CD4-positive, alpha-beta T cell (primary cell): ENCODE data around the gene NDUFS7. TPM values are rescaled to one million over a fixed set of nuclear protein-coding genes. Genes with fewer than 3 reads are reported as not detected.

Experiments used
- ATAC-seq: fragments of 200-7000 bp; cut with Tn5 transposase; one replicate; pipeline ENCODE4 v1.10.0; 2022; ENCODE audit warnings: mild to moderate bottlenecking; ENCODE audit not compliant: poor library complexity
- CTCF ChIA-PET: fragments of 350-600 bp; sonication (Branson Sonifier 250); formaldehyde crosslinking; loops from one replicate; lab custom pipeline; 2021; ENCODE audit warnings: antibody characterized with exemption, inconsistent platforms; lab: Charles Lee
- POLR2A ChIA-PET: fragments of 350-600 bp; sonication (Branson Sonifier 250); formaldehyde crosslinking; loops from one replicate; lab custom pipeline; 2021; ENCODE audit warnings: antibody characterized with exemption, inconsistent platforms; lab: Charles Lee
- DNase-seq, 14 experiments: peaks; one replicate each; pipeline ENCODE4 v3.0.0-alpha.2; 2013 to 2020; ENCODE audit warnings: mixed read lengths in 2 of 14
- H3K27ac ChIP-seq, 2 donors: one replicate each; pipeline versions ENCODE4 v1.5.1 to v1.7.0; 2013; ENCODE audit warnings: low read length in 2 of 2, low read depth in 1 of 2, mild to moderate bottlenecking in 1 of 2
- H3K27me3 ChIP-seq, 2 experiments: 1 replicate in 1 of 2; 2 replicates in 1 of 2; pipeline versions ENCODE4 v1.6.1 to v1.7.0; 2013; ENCODE audit warnings: low read length in 2 of 2, control low read depth in 1 of 2, mild to moderate bottlenecking in 1 of 2, moderate library complexity in 1 of 2; ENCODE audit not compliant: insufficient read depth in 2 of 2, control insufficient read depth in 1 of 2
- H3K36me3 ChIP-seq: one replicate; pipeline ENCODE4 v1.6.1; 2013; ENCODE audit warnings: low read length, control low read depth; ENCODE audit not compliant: insufficient read depth
- H3K4me1 ChIP-seq: one replicate; pipeline ENCODE4 v1.6.1; 2013; ENCODE audit warnings: low read length, control low read depth; ENCODE audit not compliant: insufficient read depth
- H3K4me3 ChIP-seq: one replicate; pipeline ENCODE4 v1.5.1; 2013; ENCODE audit warnings: mild to moderate bottlenecking, low read length, moderate library complexity
- H3K9me3 ChIP-seq, 2 experiments: 1 replicate in 1 of 2; 2 replicates in 1 of 2; pipeline versions ENCODE4 v1.6.1 to v1.7.0; 2013; ENCODE audit warnings: low read length in 2 of 2, mild to moderate bottlenecking in 2 of 2, control low read depth in 1 of 2, moderate library complexity in 1 of 2; ENCODE audit not compliant: control insufficient read depth in 1 of 2, insufficient read depth in 1 of 2
- H3K27ac Mint-ChIP-seq: one replicate; pipeline ENCODE4 v1.8.0; 2020; ENCODE audit warnings: mixed read lengths
- H3K27me3 Mint-ChIP-seq: one replicate; pipeline ENCODE4 v1.8.0; 2021; ENCODE audit warnings: mixed read lengths
- H3K36me3 Mint-ChIP-seq: one replicate; pipeline ENCODE4 v1.8.0; 2021; ENCODE audit warnings: low read depth, mixed read lengths
- H3K4me1 Mint-ChIP-seq: one replicate; pipeline ENCODE4 v1.8.0; 2021; ENCODE audit warnings: low read depth, mixed read lengths
- H3K4me3 Mint-ChIP-seq: one replicate; pipeline ENCODE4 v1.8.0; 2020; ENCODE audit warnings: mild to moderate bottlenecking, mixed read lengths
- H3K9me3 Mint-ChIP-seq: one replicate; pipeline ENCODE4 v1.8.0; 2020; ENCODE audit warnings: mixed read lengths
- intact Hi-C, 2 experiments: fragments of 100-400 bp; cut with DNase I in 1 of 2; cut with micrococcal nuclease in 1 of 2; formaldehyde crosslinking; loops; one replicate each; pipeline versions ENCODE4 v1.15.1 to v1.9.0; 2023 to 2025; cut with DNase I, micrococcal nuclease
- total RNA-seq, 174 experiments: library from RNA in 2 of 174; stranded (reverse) in 2 of 174; gene quantifications; one replicate each; pipeline ENCODE4 v1.2.3 and lab custom pipeline; 2021 to 2026
- TF ChIP-seq, protein P1 (sequence below): fragments of 200-600 bp; IDR thresholded peaks from one replicate; pipeline ENCODE4 v1.8.0; 2022; ENCODE audit warnings: antibody characterized with exemption, mild to moderate bottlenecking

The NDUFS7 gene
- total RNA-seq, 2 experiments from 2014 or later, result 40.0 to 42.6 TPM

DNA sequence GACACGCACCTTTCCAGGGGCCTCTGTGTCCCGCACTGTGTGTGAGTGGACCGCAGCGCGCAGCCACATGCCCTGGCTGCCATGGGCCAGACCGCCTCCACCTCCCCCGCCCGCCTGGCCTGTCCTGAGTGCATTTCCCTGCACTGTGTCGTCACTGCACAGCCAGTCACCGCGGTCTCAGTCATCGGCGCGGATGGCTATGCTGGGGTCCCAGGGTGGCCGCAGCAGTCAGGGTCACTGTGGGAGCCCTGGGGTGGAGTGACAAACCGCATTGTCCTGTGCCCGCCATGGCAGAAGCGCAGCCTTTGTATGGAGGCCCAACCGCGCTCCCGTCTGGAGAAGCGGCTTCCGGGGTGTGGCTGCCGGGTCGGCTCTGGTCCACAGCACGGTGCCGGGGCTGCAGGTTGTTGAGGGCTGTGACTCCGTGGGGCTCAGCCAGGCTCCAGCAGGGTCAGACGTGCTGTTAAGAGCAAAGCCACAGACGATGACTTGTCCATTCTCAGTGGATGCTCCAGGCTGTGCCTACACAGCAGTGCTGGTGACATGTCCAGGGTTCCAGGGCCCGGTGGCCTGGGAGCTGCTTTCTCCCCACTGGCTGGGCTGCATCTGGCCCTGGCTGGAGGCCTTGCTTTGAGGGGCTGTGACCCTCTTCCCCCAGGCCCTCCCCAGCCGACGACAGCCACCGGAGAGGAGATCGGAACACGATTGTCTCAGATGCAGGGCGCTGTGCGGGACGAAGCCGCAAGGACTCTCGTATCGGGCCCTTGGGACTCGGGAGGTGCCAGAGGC is 6.3 kb upstream of the NDUFS7 start:
- H3K36me3 ChIP-seq, result peaks cover 18% of the 10 kb centered on the region
- Mint-ChIP-seq H3K9me3 (no peaks in the 10 kb centered on the region), H3K4me3 (no peak overlapping the region), H3K4me1 (no peaks in the 10 kb centered on the region), H3K36me3 (peaks cover 8% of the 10 kb centered on the region), H3K27ac (no peak overlapping the region), H3K27me3 (no peaks in the 10 kb centered on the region)
- no peaks in the 10 kb centered on the region for H3K9me3 ChIP-seq
- H3K4me1 ChIP-seq, result no peaks in the 10 kb centered on the region
- no peak overlapping the region for H3K4me3 ChIP-seq
- TF ChIP-seq, protein P1, sequence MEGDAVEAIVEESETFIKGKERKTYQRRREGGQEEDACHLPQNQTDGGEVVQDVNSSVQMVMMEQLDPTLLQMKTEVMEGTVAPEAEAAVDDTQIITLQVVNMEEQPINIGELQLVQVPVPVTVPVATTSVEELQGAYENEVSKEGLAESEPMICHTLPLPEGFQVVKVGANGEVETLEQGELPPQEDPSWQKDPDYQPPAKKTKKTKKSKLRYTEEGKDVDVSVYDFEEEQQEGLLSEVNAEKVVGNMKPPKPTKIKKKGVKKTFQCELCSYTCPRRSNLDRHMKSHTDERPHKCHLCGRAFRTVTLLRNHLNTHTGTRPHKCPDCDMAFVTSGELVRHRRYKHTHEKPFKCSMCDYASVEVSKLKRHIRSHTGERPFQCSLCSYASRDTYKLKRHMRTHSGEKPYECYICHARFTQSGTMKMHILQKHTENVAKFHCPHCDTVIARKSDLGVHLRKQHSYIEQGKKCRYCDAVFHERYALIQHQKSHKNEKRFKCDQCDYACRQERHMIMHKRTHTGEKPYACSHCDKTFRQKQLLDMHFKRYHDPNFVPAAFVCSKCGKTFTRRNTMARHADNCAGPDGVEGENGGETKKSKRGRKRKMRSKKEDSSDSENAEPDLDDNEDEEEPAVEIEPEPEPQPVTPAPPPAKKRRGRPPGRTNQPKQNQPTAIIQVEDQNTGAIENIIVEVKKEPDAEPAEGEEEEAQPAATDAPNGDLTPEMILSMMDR, result no peak
- ATAC-seq, result no peak
- H3K27ac ChIP-seq, result no peak overlapping the region
- CTCF ChIA-PET, result no interaction called here
- intact Hi-C loops, result no loop called here
- H3K27me3 ChIP-seq, result no peaks in the 10 kb centered on the region
- POLR2A ChIA-PET, result no interaction called here
- DNase-seq, result peak in 1 of 14 experiments; percentile 20

DNA sequence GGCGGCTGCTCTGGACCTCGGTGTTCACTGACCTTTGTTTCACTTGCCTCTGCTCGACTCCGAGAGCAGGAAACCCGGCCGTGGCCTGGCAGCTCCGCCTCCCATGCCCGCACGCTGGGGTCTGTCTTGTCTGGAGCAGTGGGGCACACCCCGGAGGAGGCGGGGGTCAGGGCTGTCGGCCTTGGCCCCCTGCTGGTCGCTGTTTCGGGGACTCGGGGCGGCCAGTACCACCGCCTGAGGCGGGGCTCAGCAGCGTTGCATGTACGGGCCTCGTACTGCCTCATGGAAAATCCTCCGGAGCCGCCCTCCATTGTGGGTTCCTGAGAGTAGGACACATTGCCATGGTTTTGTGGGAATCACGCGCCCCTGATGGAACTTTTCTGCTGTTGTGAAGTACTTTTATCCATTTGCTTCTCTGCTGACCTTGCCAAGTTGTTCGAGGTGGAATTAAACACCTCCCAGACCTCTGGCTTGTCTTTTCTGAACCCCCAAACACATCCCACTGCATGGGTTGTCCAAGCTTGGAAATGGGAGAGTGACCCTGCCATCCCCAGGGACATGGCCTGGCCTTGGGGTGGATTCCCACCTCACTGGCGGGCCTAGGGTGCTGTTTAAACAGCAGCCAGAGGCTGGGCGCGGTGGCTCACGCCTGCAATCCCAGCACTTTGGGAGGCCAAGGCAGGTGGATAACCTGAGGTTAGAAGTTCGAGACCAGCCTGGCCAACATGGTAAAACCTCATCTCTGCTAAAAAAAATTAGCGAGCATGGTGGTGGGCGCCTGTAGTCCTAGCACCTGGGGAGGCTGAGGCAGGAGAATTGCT is 5.5 kb upstream of the NDUFS7 start:
- ATAC-seq (no peak), DNase-seq (peak in 1 of 14 experiments; percentile 34)
- TF ChIP-seq, protein P1, result no peak
- Mint-ChIP-seq H3K36me3 (peaks cover 14% of the 10 kb centered on the region), H3K4me3 (no peak overlapping the region), H3K4me1 (peaks cover 5% of the 10 kb centered on the region), H3K9me3 (no peaks in the 10 kb centered on the region), H3K27me3 (peaks cover 5% of the 10 kb centered on the region), H3K27ac (no peak overlapping the region)
- ChIA-PET CTCF (no interaction called here), POLR2A (no interaction called here)
- H3K4me1 ChIP-seq, result peaks cover 6% of the 10 kb centered on the region
- peaks cover 14% of the 10 kb centered on the region for H3K36me3 ChIP-seq
- H3K27me3 ChIP-seq, result no peaks in the 10 kb centered on the region
- intact Hi-C loops, result no loop called here
- no peak overlapping the region for H3K27ac ChIP-seq
- H3K4me3 ChIP-seq, result no peak overlapping the region
- no peaks in the 10 kb centered on the region for H3K9me3 ChIP-seq

DNA sequence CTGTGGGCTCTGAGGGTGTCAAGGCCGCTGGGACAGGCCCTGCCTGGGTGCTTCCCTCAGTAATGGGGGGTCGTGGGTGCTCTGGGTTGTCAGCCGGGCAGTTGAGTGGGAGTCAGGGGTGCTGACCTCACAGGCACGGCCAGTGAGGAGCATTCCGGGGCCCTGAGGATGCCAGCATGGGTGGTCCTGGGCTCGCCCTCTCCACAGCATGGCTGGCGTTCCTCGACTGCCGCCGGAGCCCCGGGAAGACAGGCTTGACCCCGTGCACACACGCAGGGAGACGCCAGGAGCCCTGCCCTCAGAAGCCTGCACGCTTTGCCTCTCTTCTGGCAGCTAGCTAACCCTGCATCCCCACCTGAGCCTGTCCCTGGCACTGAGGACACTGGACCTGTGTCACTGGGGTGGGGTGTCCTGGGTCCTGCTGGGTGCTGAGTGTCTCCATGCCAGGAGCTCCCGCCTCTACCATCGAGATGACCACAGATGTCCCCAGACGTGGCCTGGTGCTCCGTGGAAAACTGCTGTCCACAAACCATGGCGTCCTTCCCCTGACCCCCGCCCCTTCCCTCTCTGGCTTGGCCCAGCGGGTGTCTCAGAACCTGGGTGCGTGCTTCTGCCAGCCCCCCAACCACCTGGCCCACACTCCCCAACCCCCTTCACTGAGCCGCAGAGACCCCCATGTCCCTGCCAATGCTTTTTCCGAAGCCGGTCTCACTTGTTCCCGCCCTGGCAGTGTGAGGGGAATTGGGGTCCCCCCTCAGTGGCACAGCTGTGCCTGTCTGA is 4.4 kb upstream of the NDUFS7 start:
- peaks cover 11% of the 10 kb centered on the region for H3K4me1 ChIP-seq
- peaks cover 11% of the 10 kb centered on the region for H3K27me3 Mint-ChIP-seq
- no peaks in the 10 kb centered on the region for H3K27me3 ChIP-seq
- POLR2A ChIA-PET, result no interaction called here
- H3K27ac ChIP-seq, result no peak overlapping the region
- peaks cover 17% of the 10 kb centered on the region for H3K36me3 Mint-ChIP-seq
- peaks cover 15% of the 10 kb centered on the region for H3K4me1 Mint-ChIP-seq
- H3K4me3 ChIP-seq, result no peak overlapping the region
- intact Hi-C loops, result no loop called here
- ATAC-seq (no peak), DNase-seq (peak in 1 of 14 experiments; percentile 30)
- no peaks in the 10 kb centered on the region for H3K9me3 ChIP-seq
- no peaks in the 10 kb centered on the region for H3K9me3 Mint-ChIP-seq
- H3K36me3 ChIP-seq, result peaks cover 5% of the 10 kb centered on the region
- CTCF ChIA-PET, result no interaction called here
- H3K4me3 Mint-ChIP-seq, result no peak overlapping the region
- H3K27ac Mint-ChIP-seq, result no peak overlapping the region
- TF ChIP-seq, protein P1, result no peak
